ENCODE measurements around the gene LTN1.
A peak's percentile ranks its signal among the peaks of the same experiment; 100 is the strongest.

Gene LTN1

DNA sequence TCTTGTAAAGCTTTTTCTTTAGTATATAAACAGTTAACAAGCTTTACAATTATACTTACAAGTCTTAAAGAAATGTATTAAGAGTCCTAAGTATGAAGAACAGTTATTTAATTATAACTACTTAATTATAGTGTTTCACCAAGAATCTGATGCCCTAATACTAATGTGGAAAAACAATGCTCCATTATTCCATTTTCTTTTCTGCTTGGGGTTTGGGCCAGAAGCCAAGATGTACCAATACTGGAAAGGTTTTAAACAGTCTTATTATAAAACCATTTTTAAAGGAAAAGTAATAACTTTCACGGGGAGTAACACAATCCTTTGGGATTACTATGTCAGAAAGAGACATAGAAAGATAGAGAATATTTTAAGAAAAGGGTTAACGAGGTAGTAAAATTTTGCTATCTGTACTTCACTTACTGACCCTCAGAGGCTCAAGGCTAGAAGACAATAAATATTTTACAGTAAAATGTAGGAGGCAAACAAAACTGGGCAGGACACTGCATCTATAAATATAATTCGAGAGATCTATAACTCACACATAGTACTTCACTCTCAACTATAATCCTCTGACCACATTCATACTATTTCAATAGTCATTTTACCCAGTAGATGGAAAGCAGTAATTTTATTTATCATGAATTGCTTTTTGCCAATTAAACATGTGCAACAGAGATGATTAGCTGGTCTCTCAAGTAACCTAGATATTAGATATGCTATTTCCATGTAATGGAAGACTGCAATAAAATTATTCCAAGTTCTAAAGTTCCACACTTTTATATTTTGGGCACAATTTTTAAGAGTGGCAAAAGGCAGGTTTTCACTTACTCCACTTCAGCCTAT, 63.9 kb downstream of the LTN1 start:
- no peak for DNase-seq

DNA sequence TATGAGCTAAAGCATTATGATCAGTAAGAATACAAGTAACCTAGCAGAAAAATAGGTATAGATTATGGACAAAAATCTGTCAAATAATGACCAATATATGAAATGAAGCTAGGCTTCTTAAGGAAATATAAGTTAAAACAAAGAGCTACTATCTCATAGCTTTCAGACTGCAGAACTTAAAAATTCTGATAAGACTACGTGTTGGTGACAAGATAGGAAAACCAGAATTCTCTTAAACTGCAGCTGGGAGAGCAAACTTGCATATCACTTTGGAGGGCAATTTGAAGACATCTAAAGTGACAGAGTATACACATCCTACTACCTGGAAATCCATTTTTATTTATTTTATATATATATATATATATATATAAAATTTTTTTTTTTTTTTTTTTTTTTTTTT, 65.5 kb downstream of the LTN1 start:
- DNase-seq = no peak

DNA sequence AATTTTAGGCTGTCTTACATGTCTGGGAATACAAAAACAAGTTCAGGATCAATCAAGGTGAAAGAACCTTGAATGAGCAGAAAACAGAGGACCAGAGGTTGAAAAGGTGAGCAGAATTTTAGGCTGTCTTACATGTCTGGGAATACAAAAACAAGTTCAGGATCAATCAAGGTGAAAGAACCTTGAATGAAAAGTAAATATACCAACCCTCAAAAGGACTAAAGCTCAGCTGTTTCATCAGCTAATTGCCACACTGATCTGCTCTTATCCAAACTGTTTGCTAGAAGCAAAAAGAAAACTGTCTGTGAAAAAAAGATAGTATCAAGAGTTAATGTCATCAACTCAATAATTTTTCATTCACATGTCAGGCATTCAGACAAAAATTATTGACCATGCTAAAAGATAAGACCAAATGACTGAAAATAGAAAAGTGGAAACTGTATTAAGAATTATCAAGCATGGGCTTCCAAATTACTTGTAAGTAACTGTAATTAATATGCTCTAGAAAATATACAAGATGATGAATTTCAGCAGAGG, 69.2 kb downstream of the LTN1 start:
- DNase-seq = no peak

DNA sequence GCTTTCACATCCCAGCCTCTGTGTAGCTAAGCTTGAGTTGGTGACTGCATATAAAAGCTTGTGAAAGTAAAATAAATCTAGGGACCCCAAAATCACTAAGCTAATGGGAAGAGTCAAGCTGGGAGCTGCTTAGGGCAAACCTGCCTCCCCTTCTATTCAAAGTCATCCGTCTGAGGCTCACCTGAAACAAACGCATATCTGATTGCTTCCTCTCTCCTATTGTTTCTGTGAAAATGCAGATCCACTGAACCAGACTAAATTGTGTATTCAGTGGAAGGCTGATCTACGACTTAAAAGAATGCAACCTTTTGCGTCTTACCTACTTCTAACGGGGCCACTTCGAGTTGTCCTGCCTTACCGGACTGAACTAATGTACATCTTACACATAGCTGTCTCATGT, 70.3 kb downstream of the LTN1 start:
- DNase-seq = no peak

DNA sequence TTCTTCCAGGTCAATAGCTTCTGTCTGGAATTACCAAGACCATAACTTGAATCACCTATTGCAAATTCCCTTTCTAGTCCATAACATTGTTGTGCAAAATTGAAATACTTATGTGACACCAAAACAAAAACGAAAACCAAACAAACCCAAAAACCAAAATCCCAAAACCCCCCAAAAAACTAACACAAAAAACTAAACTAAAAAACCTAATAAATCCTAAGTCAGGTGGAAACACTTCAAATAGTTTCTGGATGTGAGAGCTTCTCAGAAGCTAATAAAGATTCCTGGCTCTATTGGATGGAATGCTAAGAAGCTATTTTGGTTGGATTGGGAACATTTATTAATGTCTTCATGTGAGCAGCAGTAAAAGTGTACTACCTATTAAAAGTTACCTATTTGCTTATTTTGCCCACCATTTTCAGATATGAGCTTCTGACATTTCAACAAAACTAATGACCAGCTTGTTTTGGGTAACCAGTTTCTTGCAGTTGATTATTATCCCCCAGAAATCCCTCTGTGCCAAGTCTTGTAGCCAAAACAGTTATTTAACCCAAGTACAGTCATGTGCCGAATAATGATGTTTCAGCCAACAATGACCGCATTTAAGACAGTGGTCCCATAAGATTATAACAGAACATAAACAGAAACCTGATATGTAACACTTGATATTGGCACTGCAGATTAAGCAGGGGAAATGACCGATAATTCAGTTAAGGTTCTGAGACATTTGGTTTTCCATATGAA, 76.4 kb downstream of the LTN1 start:
- DNase-seq = no peak

DNA sequence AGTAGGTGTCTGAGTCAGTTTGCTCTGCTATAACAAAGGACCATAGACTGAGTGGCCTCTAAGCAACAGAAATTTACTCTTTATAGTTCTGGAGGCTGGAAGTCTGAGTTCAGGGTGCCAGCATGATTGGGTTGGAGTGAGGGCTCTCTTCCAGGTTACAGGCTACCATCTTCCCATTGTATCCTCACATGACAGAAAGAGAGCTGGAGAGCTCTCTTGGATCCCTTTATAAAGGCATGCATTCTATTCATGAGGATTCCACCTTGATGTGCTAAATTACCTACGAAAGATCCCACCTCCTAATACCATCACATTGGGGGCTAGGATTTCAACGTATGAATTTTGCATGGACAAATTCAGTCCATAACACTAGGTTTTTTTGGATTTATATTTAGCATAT, 79.6 kb downstream of the LTN1 start:
- DNase-seq = no peak

DNA sequence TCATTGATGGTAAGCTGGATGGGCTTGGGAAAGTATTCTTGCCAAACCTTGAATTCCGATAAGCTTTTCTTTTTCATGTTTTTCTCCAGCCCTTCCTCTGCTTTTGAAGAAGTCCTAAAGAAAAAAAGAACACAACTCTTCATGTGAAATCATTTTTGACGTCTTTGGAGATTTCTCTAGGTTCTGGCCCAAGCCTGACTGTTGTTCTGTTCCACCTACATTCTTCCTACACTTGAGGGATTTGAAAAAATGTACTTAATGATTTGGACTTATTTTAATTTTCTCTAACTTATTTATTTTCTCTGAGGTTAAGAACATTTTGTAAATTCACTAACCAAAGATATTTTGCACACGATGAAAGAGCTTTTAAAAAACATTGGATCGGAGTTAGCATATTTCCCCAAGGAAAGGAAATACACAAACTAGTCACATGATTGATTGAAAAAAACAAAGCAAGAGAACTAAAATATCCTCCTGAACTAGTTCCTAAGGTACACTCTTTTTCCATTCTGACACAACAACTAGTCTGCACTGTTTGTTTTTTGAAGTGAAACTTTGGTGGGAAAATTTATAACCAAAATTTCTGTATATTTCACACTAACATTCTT, 82.3 kb downstream of the LTN1 start:
- DNase-seq = no peak

DNA sequence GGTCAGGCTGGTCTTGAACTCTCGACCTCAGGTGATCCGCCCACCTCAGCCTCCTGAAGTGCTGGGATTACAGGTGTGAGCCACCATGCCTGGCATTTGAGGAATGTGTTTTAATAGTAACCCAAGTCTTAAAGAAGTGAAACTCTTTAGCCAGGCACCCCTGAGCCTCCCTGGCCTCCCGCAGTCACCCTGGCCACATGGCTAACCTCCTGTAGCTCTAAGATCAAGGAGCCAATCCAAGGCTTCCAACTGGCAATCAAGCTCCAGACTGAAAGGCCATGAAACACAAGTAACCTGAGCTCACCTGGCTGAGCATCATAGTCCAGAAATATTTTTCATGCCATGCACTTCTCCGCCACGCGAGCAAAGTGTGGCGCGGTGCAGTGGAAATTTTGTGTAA, 84.3 kb downstream of the LTN1 start:
- DNase-seq = no peak

DNA sequence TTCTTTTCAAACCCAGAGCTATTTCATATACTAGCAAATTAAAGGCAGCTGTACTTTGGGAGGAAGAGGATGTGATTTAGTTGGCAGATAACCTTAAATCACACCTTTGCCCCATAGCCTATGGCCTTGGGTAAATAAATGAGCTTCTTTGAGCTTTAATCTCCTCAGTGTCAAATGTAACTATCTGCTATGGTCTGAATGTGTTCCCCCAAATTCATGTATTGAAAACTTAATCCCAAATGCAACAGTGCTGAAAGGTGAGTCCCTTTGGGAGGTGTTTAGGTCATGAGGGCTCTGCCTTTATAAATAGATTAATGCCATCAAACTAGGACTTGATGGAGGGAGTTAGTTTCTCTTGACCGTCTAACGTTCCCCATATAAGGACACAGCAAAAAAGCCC, 85.8 kb downstream of the LTN1 start:
- DNase-seq = no peak

DNA sequence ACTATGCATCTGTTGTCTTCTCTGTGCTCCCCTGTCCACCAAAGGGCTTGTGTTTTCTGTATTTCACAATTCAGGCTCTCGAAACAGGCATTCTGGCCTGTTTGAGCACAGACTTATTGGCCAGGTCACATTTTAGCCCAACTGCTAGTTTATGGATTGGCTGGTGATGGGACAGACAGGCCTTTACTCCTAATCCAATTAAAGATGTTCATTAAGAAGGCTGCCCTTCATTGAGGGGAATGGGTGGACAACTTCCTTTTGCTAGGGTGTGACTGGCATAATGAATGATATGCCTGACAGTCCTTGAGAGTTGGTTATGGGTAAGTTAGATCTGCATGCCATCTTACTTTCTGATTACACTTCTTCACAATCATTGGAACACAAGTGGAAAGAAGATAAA, 86.4 kb downstream of the LTN1 start:
- no peak for DNase-seq

DNA sequence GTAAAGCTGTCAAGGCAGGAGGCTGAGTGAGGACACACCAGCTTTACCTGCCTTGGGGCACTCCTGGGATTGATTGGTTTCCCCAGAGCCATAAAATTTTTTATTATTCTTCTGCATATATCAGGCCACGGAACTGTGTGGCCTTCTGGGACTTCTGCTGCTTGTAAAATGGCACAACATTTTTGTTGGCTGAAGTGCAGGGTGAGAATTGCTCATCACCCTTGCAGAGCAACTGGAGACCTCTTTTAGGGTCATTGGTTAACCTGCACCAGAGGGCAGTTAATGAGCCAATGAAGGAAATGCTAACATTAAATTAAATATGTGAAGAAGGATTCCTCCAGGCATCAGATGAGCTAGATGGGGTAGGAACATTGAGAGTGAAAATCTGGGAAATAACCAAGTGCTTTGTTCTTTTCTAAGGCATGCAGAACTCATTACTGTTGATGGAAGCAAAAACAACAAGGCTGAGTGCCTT, 87.7 kb downstream of the LTN1 start:
- DNase-seq = no peak

DNA sequence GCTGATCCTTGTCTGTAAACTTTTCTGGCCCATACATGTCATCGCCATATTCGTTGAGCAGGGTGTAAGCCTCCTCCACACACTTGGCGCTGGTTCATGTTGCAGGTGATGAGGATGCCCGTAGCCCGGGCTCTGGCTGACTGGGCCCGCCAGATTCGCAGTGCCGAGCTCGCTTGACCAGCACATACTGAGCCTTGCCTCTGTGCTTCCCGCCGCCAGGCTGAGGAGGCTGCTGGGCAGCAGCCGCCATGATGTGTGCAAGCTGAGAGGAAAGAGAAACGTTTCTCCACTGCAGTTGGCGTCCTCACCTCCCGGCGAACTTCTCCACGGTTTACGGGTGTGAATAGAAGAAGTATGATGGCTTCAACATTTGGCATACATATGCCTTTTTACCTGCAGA, 89.2 kb downstream of the LTN1 start:
- DNase-seq = no peak

DNA sequence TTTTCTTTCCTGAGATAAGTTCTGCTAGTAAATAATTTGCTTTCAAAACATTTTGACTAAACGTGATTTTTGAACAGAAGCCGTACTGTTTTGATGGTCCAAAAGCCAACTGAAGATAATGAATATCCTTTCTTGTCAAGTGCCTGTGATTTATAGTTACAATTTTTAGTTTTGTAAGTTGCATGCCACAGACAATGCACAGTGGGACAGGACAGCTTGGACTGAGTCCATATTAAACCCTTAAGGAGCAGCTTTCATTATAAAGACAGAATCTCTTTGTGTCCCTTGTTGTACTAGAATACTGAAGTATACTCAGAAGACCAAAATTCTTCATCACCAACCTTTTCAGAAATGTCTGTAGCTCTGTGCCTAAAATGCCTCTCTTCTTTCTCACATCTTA, 92.2 kb downstream of the LTN1 start:
- no peak for DNase-seq

DNA sequence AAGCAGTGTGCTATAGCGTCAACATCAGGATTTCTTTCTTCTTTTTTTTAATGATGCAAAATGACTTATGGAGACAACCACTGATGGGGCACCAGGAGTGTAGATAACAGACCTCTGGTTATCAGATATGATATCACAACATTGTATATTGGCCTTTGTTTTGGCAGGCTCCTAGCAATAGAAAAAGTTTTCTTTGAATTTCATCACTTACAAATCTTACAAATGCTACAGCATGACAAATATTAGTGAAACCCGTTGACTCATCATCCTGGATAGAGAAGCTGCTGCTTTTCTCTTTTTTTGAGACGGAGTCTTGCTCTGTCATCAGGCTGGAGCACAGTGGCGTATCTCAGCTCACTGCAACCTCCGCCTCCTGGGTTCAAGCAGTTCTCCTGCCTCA, 92.9 kb downstream of the LTN1 start:
- no peak for DNase-seq

DNA sequence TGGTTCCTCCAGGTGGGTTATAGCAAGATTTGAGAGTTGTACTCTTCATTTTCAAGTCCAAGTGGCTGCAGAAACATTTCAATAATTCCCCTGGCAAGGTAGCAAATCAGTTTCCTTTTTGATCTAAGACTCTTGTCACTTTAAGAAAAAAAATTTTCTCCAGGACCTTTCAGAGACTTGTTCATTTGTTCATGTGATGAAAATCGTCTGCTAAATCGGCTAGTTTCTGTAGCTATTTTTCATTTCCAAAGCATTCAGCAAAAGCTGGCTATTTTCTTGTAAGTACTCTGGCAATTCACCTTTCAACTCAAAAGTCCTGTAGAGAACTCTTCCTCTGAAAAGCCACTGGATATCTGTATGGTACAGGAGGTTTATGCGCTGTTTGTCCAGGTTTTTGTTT, 93.5 kb downstream of the LTN1 start:
- no peak for DNase-seq

DNA sequence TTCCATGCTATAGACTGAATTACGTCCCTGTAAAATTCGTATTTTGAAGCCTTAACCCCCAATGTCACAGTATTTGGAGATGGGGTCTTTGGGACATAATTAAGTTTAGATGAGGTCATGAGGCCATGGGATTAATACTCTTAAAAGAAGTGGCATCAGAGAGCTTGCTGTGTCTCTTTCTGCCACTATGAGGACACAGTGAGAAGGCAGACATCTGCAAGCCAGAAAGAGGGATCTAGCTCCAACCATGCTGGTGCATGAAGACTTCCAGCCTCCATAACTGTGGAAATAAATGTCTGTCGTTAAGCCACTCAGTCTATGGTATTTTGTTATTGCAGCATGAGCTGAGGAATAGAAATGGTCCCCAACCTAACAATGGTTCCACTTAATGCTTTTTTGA, 99.0 kb downstream of the LTN1 start:
- no peak for DNase-seq

DNA sequence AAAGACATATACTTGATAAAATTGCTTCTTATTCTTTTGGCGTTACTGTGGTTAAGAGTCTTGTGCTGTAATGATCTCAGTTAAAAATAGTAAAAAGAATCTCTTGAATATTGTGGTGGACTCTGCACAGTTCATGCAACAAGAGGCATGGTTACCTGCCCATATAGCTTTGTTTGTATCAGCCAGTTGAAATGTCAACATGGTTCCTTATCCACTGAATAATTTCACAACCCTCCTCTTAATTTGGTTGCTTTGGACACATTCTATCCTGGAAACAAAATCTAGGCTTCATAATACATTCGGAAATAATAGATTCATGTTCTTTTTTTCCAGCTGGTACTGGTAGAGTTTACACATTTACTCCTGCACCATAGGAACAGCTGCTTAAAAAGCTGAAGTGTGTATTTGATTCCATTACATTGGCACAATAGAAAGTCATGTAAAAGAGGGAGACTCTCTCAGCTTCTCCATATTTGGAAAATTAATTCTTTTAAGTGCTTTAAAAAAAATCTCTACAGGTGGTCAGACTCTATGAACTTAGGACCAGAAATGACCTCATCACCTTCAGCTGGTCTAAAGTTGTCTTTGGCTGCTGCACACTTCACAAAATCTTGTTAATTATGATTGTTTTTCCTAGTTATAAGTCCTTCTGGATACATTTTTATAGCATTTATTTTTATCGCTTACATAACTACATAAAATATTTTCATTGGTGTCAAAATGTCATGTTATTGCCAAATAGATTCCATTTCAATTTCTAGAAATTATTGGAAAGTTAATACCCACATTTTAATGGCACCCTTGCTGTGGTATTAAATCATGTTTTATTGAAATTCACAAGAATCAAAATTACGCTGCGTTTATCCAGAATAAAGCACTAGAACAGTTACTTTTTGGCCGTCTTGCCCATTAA, 100.2 kb downstream of the LTN1 start:
- no peak for DNase-seq

DNA sequence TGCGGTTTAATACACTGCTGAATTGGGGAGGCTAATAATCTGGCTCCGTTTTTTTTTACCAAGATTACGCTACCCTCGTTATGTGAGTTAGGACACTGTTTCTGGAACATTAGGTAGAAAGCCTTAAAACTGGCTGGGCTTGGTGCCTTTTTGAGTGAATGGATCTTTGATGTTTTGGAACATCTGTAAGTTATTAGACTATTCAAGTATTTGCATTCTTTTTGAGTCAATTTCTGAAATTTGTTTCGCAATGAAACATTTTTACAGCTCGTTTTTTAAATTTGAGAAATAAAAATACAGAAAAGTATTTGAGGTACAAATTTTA, 106.9 kb downstream of the LTN1 start:
- DNase-seq = no peak

DNA sequence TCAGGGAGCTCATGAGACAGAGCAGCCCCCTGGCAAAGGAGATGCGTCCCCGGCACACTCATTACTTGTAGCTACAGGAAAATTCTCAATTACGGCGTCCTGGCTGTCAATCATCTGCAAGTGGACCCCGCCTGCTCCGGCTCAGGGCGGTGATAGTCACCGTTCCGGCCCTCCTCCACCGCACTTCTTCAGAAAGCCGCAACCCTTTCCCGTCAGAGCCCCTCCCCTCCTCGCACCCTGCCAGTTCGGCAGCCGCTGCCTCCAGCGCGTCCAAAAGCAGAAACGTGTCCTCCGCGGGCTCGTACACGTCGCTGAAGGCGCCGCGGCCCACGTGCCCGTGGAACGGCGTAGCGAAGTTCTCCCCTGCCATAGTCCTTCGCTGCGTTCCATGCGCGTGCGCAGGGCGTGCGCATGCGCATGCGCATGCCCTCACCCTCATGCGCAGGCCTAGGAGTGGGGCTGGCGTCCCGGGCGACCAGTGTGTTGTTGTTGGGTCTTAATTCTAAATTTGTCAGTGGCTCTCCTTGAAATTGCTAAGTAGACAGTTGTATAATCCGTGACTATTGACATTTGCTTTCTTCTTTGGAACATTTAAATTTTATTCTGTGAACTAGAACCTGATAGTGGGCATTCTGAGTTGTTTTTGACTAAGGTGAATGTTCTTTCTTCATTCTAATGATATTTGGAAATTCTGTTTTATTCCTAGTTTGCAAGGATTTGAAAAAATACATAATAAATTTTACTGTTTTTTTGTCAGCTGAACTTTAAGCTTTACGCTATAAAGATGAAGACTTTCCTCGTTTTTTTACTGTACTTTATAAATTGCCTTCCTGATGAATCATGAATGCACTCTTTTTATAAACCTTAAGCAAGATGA, 107.5 kb downstream of the LTN1 start:
- DNase-seq = peak; percentile 78 to 84

DNA sequence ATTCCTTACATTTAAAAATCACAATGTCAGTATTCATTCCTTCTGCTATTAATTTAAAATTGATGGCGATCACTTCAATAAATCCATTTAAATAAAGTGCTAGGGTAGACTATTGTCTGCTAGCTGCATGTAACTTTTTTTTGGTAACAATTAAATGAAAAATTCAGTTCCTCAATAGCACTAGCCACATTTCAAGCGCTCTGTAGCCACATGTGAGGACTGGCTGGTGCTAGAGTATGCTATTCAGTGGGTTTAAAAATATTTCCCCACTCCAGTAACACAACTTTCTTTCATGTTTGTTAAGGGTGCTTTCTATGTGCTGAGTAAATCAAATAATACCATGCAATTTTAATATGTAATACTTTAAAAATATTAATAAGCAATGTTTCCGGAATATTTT, 108.2 kb downstream of the LTN1 start:
- no peak for DNase-seq

DNA sequence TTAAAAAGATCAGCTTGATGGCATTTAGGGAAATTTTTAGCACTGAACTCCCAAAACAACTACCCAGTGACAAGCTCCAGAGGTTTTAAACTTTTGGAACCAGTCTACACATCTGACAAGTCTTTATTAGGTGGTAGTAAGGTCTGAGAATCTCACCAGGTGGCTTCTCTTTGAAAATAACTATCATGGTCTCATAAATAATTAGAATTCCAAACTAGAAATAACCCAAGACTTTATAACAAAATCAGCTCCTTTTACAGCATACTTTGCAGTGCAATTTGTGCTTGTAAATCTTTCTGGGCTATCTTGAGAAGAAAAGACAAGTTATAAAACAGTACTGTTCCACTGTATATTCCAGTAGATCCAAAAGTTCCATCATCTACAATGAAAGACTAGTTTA, 108.7 kb downstream of the LTN1 start:
- DNase-seq = no peak

DNA sequence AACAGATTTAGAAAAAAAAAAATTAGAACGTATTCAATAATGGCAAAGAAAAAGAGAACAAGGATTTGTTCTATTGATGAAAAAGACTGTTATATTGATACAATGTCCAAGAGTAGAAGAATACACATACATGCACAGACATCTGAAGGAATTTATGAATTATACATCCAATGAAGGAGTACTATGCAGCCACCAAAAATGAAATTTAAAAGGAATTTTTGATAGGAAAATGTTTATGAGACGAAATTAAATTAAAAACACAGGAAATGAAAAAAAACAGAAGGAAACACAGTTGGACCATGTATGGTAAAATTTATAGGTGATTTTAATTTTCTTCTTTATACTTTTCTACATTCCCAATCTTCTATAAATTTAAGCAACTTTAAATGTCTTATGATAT, 110.3 kb downstream of the LTN1 start:
- no peak for DNase-seq

Measured in NCI-H1930 (cell line).